EH (cell line): ENCODE data around the gene RAB28.
A peak's percentile ranks its signal among the peaks of the same experiment; 100 is the strongest.
"Not testable (repeated sequence)": the region's sequence is repeated elsewhere in the genome, so short reads cannot be mapped to it uniquely, and the experiment has no call there.

Experiments used
- DNase-seq: peaks from one replicate; pipeline ENCODE4 v3.0.0-alpha.2; 2015; ENCODE audit warnings: low read depth

RAB28 gene

DNA sequence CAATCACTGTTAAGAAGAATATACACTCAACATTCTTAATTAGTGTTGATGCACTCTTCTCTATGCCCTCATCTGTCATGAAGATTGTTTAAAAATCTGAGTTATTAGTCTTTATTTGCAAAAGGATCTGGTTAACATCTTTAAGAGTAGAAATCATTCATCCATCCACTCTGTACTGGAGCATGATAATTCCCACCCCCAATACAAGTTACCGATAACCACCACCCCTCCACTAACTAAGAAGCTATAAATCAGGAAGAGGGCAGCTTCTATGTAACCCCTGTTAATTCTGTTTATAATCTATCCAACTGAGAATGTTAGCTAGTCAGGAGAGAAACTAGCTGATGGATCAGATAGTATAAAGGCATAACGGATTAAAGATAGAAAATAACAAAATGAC, 34.5 kb downstream of the RAB28 start:
- no peak for DNase-seq

- DNase-seq: no peak
These were observed 38.0 kb downstream of the RAB28 start for GRCh38 chr4:13445841-13446790.

- DNase-seq: no peak
These were observed 42.6 kb downstream of the RAB28 start for GRCh38 chr4:13441506-13441905.

DNA sequence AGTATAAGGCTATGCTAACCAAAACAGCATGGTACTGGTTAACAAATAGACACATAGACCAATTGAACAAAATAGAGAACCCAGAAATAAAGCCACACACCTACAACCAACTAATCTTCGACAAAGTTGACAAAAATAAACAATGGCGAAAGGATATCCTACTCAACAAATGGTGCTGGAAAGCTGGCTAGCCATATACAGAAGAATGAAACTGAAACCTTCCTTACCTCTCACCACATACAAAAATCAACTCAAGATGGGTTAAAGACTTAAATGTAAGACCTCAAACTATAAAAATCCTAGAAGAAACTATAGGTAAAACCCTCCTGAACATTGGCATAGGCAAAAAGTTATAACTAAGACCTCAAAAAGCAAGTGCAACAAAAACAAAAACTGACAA, 47.2 kb downstream of the RAB28 start:
- no peak for DNase-seq

GRCh38 chr4:13432453-13432852, 51.7 kb downstream of the RAB28 start:
- peak; percentile 24 for DNase-seq

DNA sequence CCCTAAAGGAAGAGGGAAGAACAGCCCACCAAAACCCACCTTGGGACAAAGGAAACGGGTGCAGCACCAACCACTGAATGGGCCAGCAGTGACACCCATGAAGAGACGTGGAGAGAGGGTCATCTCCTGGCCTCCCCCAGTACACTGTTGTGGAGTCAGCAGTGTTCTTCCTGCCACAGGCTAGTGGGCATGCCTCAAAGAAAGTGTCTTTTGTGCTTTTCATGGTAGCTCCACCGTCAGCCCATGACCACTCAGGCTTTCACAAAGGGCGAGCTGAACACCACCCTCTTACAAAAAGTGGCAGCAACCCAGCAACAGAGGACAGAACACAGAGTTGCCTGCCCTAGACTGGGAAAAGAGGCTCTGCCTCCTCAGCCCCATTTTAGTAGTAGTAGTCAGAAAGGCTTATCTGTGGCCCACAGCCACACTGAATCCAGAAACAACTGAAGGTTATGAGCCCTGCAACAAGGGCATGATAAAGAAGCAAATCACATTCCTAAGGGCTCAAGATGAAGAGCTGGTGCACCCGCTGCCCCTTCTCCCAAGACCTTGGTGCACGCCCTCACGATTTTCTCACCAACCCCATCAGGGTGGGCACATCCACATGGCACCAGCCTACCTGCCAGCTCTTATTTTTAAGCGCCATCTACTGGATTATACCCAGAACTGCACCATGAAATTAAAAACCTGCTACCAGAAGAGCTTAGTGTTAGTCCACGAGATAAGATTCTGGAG, 53.1 kb downstream of the RAB28 start:
- no peak for DNase-seq

GRCh38 chr4:13427599-13428325, 56.4 kb downstream of the RAB28 start:
- DNase-seq: peak; percentile 32

- DNase-seq: no peak
These were observed 68.9 kb downstream of the RAB28 start for GRCh38 chr4:13415068-13415785.

DNA sequence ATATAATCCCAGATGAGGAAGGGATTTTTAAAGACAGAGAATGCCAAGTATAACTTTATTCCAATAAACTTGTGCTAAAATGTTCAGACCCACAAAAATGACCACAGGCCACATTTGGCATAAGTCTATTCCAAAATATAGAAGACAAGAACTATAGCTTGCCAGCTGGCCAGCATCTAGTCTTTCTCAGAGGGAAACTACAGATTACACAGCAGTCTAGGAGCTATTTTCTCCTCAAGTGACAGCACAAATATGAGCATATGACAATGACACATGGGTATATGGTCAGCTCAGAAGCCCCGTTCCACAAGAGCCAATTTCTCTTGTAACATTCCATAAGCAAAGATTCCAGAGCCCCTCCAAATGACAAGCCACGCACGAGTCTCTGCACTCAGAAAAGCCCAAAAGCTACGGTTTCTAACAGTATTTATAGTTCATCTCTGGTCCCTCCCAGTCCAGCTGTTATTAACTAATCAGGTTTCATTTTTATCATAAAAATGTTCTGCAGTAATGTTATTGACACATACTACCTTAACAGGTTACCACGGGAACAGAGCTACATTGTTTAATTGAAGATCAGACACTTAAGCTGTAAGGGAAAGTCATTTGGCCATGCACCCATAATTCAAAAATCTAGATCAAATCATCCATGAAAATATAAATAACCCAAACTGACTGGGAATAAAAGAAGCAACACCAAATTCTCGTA, 70.3 kb downstream of the RAB28 start:
- no peak for DNase-seq

GRCh38 chr4:13411942-13412341, 72.2 kb downstream of the RAB28 start:
- DNase-seq: no peak

DNA sequence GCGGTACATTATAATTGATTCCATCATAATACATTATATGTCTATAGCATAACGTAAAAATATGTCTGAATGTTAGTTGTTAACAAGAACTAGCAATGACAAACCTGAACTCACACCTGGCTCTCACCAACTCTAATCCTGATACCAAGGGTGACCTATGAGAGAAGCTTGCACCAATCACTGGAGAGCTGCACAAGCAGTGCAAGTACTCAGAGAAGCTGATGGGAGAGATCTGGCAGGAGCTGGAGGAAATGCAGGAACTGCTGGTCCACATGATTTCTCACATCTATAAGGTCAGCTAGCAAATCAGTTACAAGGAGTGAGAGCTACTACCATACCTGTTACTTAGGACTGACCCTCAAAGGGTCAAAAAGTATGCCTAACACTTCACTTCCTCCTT, 74.8 kb downstream of the RAB28 start:
- no peak for DNase-seq

DNA sequence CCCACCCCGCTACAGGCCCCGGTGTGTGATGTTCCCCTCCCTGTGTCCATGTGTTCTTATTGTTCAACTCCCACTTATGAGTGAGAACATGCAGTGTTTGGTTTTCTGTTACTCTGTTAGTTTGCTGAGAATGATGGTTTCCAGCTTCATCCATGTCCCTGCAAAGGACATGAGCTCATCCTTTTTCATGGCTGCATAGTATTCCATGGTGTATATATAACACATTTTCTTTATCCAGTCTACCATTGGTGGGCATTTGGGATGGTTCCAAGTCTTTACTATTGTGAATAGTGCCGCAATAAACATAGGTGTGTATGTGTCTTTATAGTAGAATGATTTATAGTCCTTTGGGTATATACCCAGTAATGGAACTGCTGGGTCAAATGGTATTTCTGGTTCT, 78.0 kb downstream of the RAB28 start:
- not testable (repeated sequence) for DNase-seq

- DNase-seq: no peak
These were observed 80.3 kb downstream of the RAB28 start for GRCh38 chr4:13403833-13404232.

DNA sequence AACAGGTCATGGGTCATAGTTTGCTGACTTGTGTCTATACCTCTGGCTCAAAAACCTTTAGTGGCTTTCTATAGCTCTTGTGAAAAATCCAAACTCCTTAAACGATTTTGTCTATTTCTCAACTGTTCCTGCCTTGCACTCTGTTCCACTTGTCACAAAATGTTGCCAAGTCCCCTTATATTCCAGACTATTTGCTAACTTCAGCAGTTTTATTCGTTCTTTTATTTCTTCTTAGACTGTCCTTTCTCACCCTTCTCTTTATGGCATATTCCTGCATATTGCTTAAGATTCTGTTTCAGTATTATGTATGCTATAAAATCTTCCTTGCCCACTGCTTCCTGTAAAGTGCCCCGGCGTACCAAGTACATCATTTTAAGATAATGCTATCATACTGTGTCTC, 80.8 kb downstream of the RAB28 start:
- no peak for DNase-seq

- peak; percentile 13 for DNase-seq
These were observed 84.9 kb downstream of the RAB28 start for GRCh38 chr4:13399257-13399656.

DNA sequence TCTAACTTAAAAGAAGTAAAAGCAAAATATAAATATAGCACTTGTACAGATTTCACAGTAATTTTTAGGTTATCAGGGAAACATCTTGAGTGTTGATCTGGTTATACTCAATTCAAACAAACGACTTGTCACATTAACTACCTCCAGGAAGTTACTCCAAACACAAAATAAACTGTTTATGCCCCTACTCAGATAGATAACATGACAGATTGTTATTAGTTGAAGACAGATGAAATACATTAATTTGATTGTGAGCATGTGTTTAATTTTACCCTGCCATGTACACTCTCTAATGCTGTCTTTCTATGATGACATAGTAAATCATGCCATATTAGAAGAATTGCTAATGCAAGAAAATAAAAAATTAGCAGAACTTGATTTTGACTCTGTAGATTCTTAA, 88.0 kb downstream of the RAB28 start:
- no peak for DNase-seq

DNA sequence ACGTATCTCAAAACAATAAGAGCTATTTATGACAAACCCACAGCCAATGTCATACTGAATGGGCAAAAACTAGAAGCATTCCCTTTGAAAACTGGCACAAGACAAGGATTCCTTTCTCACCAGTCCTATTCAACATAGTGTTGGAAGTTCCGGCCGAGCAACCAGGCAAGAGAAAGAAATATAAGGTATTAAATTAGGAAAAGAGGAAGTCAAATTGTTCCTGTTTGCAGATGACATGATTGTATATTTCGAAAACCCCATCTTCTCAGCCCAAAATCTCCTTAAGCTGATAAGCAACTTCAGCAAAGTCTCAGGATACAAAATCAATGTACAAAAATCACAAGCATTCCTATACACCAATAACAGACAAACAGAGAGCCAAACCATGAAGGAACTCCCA, 94.2 kb downstream of the RAB28 start:
- DNase-seq: not testable (repeated sequence)

- no peak for DNase-seq
These were observed 97.6 kb downstream of the RAB28 start for GRCh38 chr4:13386405-13387107.

- DNase-seq: no peak
These were observed 100.1 kb downstream of the RAB28 start for GRCh38 chr4:13384055-13384454.

- DNase-seq: no peak
These were observed 105.0 kb downstream of the RAB28 start for GRCh38 chr4:13378973-13379759.
